IMR-90 (cell line): ENCODE results near the gene MRPL9. TPM values are rescaled to one million over a fixed set of nuclear protein-coding genes. Genes with fewer than 3 reads are reported as not detected.

Source experiments
- ATAC-seq: fragments of 200-7000 bp; cut with Tn5 transposase; 2 replicates; pipeline ENCODE4 v1.9.1; 2020; ENCODE audit warnings: low read depth, mild to moderate bottlenecking, moderate library complexity
- BruUV-seq: library from RNA; stranded (reverse); fragments of 400-500 nt; replicated peaks from 2 replicates; lab custom pipeline; 2021; lab: Mats Ljungman, UMichigan
- CTCF ChIA-PET: fragments of 300-600 bp; formaldehyde crosslinking; extraction: SDS; loops from one replicate; lab custom pipeline; 2021; ENCODE audit warnings: antibody characterized with exemption; lab: Yijun Ruan, JAX
- POLR2A ChIA-PET: fragments of 300-600 bp; sonication (Branson Sonifier 250); formaldehyde crosslinking; loops from one replicate; lab custom pipeline; 2022; ENCODE audit warnings: antibody characterized with exemption; ENCODE audit not compliant: unreplicated experiment; lab: Charles Lee
- DNase-seq: peaks from one replicate; pipeline ENCODE4 v3.0.0; 2013
- H2AFZ ChIP-seq: replicated peaks from 2 replicates; pipeline ENCODE3; 2013; ENCODE audit warnings: low read length, mild to moderate bottlenecking; ENCODE audit not compliant: poor library complexity
- H2AK5ac ChIP-seq: 2 replicates; pipeline ENCODE4 v1.6.1; 2013; ENCODE audit warnings: low read depth, low read length, inconsistent platforms
- H2AK9ac ChIP-seq: replicated peaks from 2 replicates; pipeline ENCODE3; 2013; ENCODE audit warnings: mild to moderate bottlenecking, low read depth, low read length, moderate library complexity; ENCODE audit not compliant: poor library complexity
- H2BK120ac ChIP-seq: 2 replicates; pipeline ENCODE4 v1.6.1; 2013; ENCODE audit warnings: low read depth, low read length, inconsistent platforms
- H2BK15ac ChIP-seq: 3 replicates; pipeline ENCODE4 v1.6.1; 2013; ENCODE audit warnings: low read depth, low read length, inconsistent platforms
- H2BK20ac ChIP-seq: 2 replicates; pipeline ENCODE4 v1.6.1; 2013; ENCODE audit warnings: low read depth, mild to moderate bottlenecking, inconsistent platforms, low read length, moderate library complexity
- H2BK5ac ChIP-seq: 2 replicates; pipeline ENCODE4 v1.6.1; 2013; ENCODE audit warnings: mild to moderate bottlenecking, low read depth, low read length, inconsistent platforms; ENCODE audit not compliant: poor library complexity, severe bottlenecking
- H3K14ac ChIP-seq: replicated peaks from 2 replicates; pipeline ENCODE4 v1.6.1; 2013; ENCODE audit warnings: low read depth, low read length, inconsistent platforms
- H3K18ac ChIP-seq: 2 replicates; pipeline ENCODE4 v1.6.1; 2013; ENCODE audit warnings: low read depth, low read length, control low read depth
- H3K23ac ChIP-seq: 2 replicates; pipeline ENCODE4 v1.6.1; 2013; ENCODE audit warnings: low read depth, low read length, inconsistent platforms
- H3K27ac ChIP-seq: 2 replicates; pipeline ENCODE4 v1.5.1; 2013; ENCODE audit warnings: mild to moderate bottlenecking, control low read depth, low read length; ENCODE audit not compliant: insufficient read depth
- H3K27me3 ChIP-seq: 2 replicates; pipeline ENCODE4 v1.6.1; 2013; ENCODE audit warnings: low read length; ENCODE audit not compliant: control insufficient read depth, insufficient read depth
- H3K36me3 ChIP-seq: 2 replicates; pipeline ENCODE4 v1.6.1; 2013; ENCODE audit warnings: low read length, mixed read lengths; ENCODE audit not compliant: control insufficient read depth, insufficient read depth
- H3K4ac ChIP-seq: 2 replicates; pipeline ENCODE4 v1.6.1; 2013; ENCODE audit warnings: low read depth, low read length, inconsistent platforms
- H3K4me1 ChIP-seq: 2 replicates; pipeline ENCODE4 v1.6.1; 2013; ENCODE audit warnings: low read length, mixed read lengths; ENCODE audit not compliant: control insufficient read depth, insufficient read depth
- H3K4me2 ChIP-seq: 2 replicates; pipeline ENCODE4 v1.6.1; 2013; ENCODE audit warnings: low read depth, mild to moderate bottlenecking, control low read depth, low read length, moderate library complexity
- H3K4me3 ChIP-seq: 2 replicates; pipeline ENCODE4 v1.5.1; 2013; ENCODE audit warnings: low read depth, mild to moderate bottlenecking, control low read depth, low read length, moderate library complexity; ENCODE audit not compliant: insufficient read depth
- H3K56ac ChIP-seq: 2 replicates; pipeline ENCODE4 v1.6.1; 2013; ENCODE audit warnings: low read length, inconsistent platforms; ENCODE audit not compliant: insufficient read depth; ENCODE audit errors: extremely low read depth
- H3K79me1 ChIP-seq, 2 experiments: 2 replicates each; pipeline ENCODE4 v1.6.1; 2013; ENCODE audit warnings: low read length in 2 of 2, inconsistent platforms in 1 of 2, low read depth in 1 of 2
- H3K9ac ChIP-seq: 2 replicates; pipeline ENCODE4 v1.6.1; 2013; ENCODE audit warnings: low read depth, low read length, control low read depth
- H3K9me1 ChIP-seq: 2 replicates; pipeline ENCODE4 v1.6.1; 2013; ENCODE audit warnings: low read length, inconsistent platforms; ENCODE audit not compliant: insufficient read depth
- H3K9me3 ChIP-seq: 2 replicates; pipeline ENCODE4 v1.6.1; 2013; ENCODE audit warnings: low read length; ENCODE audit not compliant: control insufficient read depth, insufficient read depth
- H4K20me1 ChIP-seq: 2 replicates; pipeline ENCODE4 v1.6.1; 2013; ENCODE audit warnings: low read length, inconsistent platforms; ENCODE audit not compliant: insufficient read depth
- H4K5ac ChIP-seq: 2 replicates; pipeline ENCODE4 v1.6.1; 2013; ENCODE audit warnings: mild to moderate bottlenecking, low read depth, low read length, control low read depth
- H4K8ac ChIP-seq, 2 experiments: 2 replicates each; pipeline ENCODE4 v1.6.1; 2013; ENCODE audit warnings: low read depth in 2 of 2, low read length in 2 of 2, control low read depth in 1 of 2, inconsistent platforms in 1 of 2
- H4K91ac ChIP-seq: 2 replicates; pipeline ENCODE4 v1.6.1; 2013; ENCODE audit warnings: low read depth, low read length, inconsistent platforms; ENCODE audit not compliant: insufficient read depth
- BHLHE40 ChIP-seq: fragments of 150-350 bp; IDR thresholded peaks from 2 replicates; pipeline ENCODE4 v1.6.1; 2016; ENCODE audit warnings: mild to moderate bottlenecking, low read depth, low read length
- CEBPB ChIP-seq: IDR thresholded peaks from 2 replicates; pipeline ENCODE4 v1.6.1; 2012; ENCODE audit warnings: low read depth, low read length, improper control_type of control experiment
- CHD1 ChIP-seq: IDR thresholded peaks from 2 replicates; pipeline ENCODE4 v1.6.1; 2012; ENCODE audit warnings: low read depth, low read length, improper control_type of control experiment
- CTCF ChIP-seq: conservative IDR thresholded peaks from 2 replicates; pipeline ENCODE4 v1.5.1; 2012; ENCODE audit warnings: mild to moderate bottlenecking, low read depth, low read length, improper control_type of control experiment
- ELK1 ChIP-seq: fragments of 150-350 bp; IDR thresholded peaks from 2 replicates; pipeline ENCODE4 v1.6.1; 2016; ENCODE audit warnings: low read depth, mild to moderate bottlenecking, low read length, moderate library complexity, borderline replicate concordance
- FOS ChIP-seq: fragments of 150-350 bp; IDR thresholded peaks from 2 replicates; pipeline ENCODE4 v1.6.1; 2016; ENCODE audit warnings: low read depth, low read length
- MAFK ChIP-seq: IDR thresholded peaks from 2 replicates; pipeline ENCODE4 v1.6.1; 2012; ENCODE audit warnings: low read depth, low read length, improper control_type of control experiment
- MAZ ChIP-seq: IDR thresholded peaks from 2 replicates; pipeline ENCODE4 v1.6.1; 2012; ENCODE audit warnings: low read depth, mild to moderate bottlenecking, low read length, improper control_type of control experiment, moderate library complexity, borderline replicate concordance
- MXI1 ChIP-seq: IDR thresholded peaks from 2 replicates; pipeline ENCODE4 v1.6.1; 2012; ENCODE audit warnings: low read depth, mild to moderate bottlenecking, low read length, moderate library complexity, borderline replicate concordance
- NFE2L2 ChIP-seq: fragments of 150-350 bp; IDR thresholded peaks from 2 replicates; pipeline ENCODE4 v1.6.1; 2016; ENCODE audit warnings: low read depth, mild to moderate bottlenecking, low read length
- POLR2A ChIP-seq: IDR thresholded peaks from 2 replicates; pipeline ENCODE4 v1.6.1; 2012; ENCODE audit warnings: mild to moderate bottlenecking, low read depth, low read length
- RAD21 ChIP-seq: IDR thresholded peaks from 2 replicates; pipeline ENCODE4 v1.6.1; 2012; ENCODE audit warnings: low read length, improper control_type of control experiment
- RCOR1 ChIP-seq: IDR thresholded peaks from 2 replicates; pipeline ENCODE4 v1.6.1; 2012; ENCODE audit warnings: mild to moderate bottlenecking, low read length, improper control_type of control experiment; ENCODE audit not compliant: insufficient replicate concordance
- RFX5 ChIP-seq: IDR thresholded peaks from 2 replicates; pipeline ENCODE4 v1.8.0; 2012; ENCODE audit warnings: low read depth, mild to moderate bottlenecking, low read length, moderate library complexity
- SMC3 ChIP-seq: fragments of 150-350 bp; IDR thresholded peaks from 2 replicates; pipeline ENCODE4 v1.6.1; 2016; ENCODE audit warnings: low read depth, mild to moderate bottlenecking, antibody characterized with exemption, low read length, moderate library complexity
- USF2 ChIP-seq: fragments of 150-350 bp; IDR thresholded peaks from 2 replicates; pipeline ENCODE4 v1.6.1; 2017; ENCODE audit warnings: mild to moderate bottlenecking, antibody characterized with exemption, low read length, low read depth
- WGBS, 2 experiments: methylation state at CpG; one replicate each; pipeline versions ENCODE4 v1.1.5 to v1.1.7; 2013; ENCODE audit warnings: missing lambda C conversion rate in 2 of 2; ENCODE audit not compliant: insufficient read length in 1 of 2; ENCODE audit errors: extremely low coverage in 2 of 2; 5-methylcytosine and 5-hydroxymethylcytosine counted together
- dilution Hi-C: fragments of 300-500 bp; cut with HindIII; formaldehyde crosslinking; loops from one replicate; pipeline ENCODE4 v1.14.3; 2018; ENCODE audit warnings: low sequenced_read_pairs; ENCODE audit not compliant: unreplicated experiment
- in situ Hi-C: fragments of 300-500 bp; cut with MboI; formaldehyde crosslinking; loops from 3 replicates; pipeline ENCODE4 v1.14.3; 2019; ENCODE audit warnings: low sequenced_read_pairs, inconsistent platforms, mixed read lengths
- intact Hi-C: fragments of 100-400 bp; cut with micrococcal nuclease; formaldehyde crosslinking; loops from 2 replicates; pipeline ENCODE4 v1.10.0; 2022
- polyA plus RNA-seq, 3 experiments: library from polyadenylated mRNA; depleted of rRNA; stranded (reverse); fragments of >200 nt; gene quantifications; 2 replicates each; pipeline ENCODE4 v1.2.3, GENCODE V29; 2012; ENCODE audit warnings: low replicate concordance in 1 of 3
- total RNA-seq: library from RNA; depleted of rRNA; stranded (reverse); fragments of >200 nt; gene quantifications from 2 replicates; pipeline ENCODE4 v1.2.3, GENCODE V29; 2012

The MRPL9 gene
- total and polyA plus RNA-seq, 2 of the 4 experiments (the other 2 are of a cell fraction) = 65.4 to 87.5 TPM

GRCh38 chr1:151716405-151716762 is 46.9 kb downstream of the MRPL9 start:
- intact Hi-C loops (loop anchor here (2.0 kb wide), 1 partner anchor 24 kb away; no protein-coding TSS in a partner anchor), in situ Hi-C loops (no loop called here), dilution Hi-C loops (no loop called here)
- H4K20me1 ChIP-seq = no peaks in the 10 kb centered on the region; the same call in 1 of the 2 replicates
- H3K27me3 ChIP-seq = peaks cover 84% of the 10 kb centered on the region
- H2AK5ac ChIP-seq = no peak overlapping the region
- no peaks in the 10 kb centered on the region for H3K79me1 ChIP-seq
- DNase-seq (no peak), ATAC-seq (no peak)
- H2BK5ac ChIP-seq = no peak overlapping the region
- no peak overlapping the region for H3K14ac ChIP-seq
- no peak overlapping the region for H2AFZ ChIP-seq
- H3K36me3 ChIP-seq = no peaks in the 10 kb centered on the region
- no peak overlapping the region for H3K27ac ChIP-seq
- H3K56ac ChIP-seq = no peak overlapping the region
- no peak overlapping the region for H3K18ac ChIP-seq
- no peak overlapping the region for H2BK20ac ChIP-seq
- H3K4me3 ChIP-seq = no peak overlapping the region
- H3K9me1 ChIP-seq = no peaks in the 10 kb centered on the region
- H3K9ac ChIP-seq = no peak overlapping the region
- ChIA-PET CTCF (no interaction called here), POLR2A (no interaction called here)
- no peak overlapping the region for H3K4ac ChIP-seq
- H4K5ac ChIP-seq = no peak overlapping the region
- H3K9me3 ChIP-seq = no peaks in the 10 kb centered on the region
- no peak overlapping the region for H2AK9ac ChIP-seq
- TF ChIP-seq POLR2A (no peak), RFX5 (no peak), USF2 (no peak), RAD21 (no peak), CHD1 (no peak), MXI1 (no peak), SMC3 (no peak), CEBPB (no peak), BHLHE40 (no peak), RCOR1 (no peak), NFE2L2 (no peak), FOS (no peak), MAFK (no peak), MAZ (no peak), ELK1 (no peak), CTCF (no peak)
- no peak overlapping the region for H2BK120ac ChIP-seq
- no peak overlapping the region for H2BK15ac ChIP-seq
- H4K8ac ChIP-seq = no peak overlapping the region
- H4K91ac ChIP-seq = no peak overlapping the region
- no TSS peak for BruUV-seq
- WGBS, 2 experiments = no CpG with 5 or more reads among the region's 11 CpGs
- no peak overlapping the region for H3K23ac ChIP-seq
- no peak overlapping the region for H3K4me2 ChIP-seq
- peaks cover 2% of the 10 kb centered on the region; the same call in 1 of the 2 replicates for H3K4me1 ChIP-seq
